NB4 (cell line): Measurements from ENCODE around the gene DMGDH.

ENCODE experiments used
- CTCF ChIP-seq: IDR thresholded peaks from one replicate; pipeline ENCODE4 v1.5.1; 2012; ENCODE audit warnings: low read depth, low read length
- MAX ChIP-seq: IDR thresholded peaks from 2 replicates; pipeline ENCODE4 v1.6.1; 2011; ENCODE audit warnings: low read depth, low read length
- MYC ChIP-seq: IDR thresholded peaks from 2 replicates; pipeline ENCODE4 v1.6.1; 2011; ENCODE audit warnings: low read depth, low read length
- POLR2A ChIP-seq: IDR thresholded peaks from 2 replicates; pipeline ENCODE4 v1.6.1; 2011; ENCODE audit warnings: mild to moderate bottlenecking; ENCODE audit not compliant: insufficient read length; ENCODE audit errors: extremely low read depth

DNA sequence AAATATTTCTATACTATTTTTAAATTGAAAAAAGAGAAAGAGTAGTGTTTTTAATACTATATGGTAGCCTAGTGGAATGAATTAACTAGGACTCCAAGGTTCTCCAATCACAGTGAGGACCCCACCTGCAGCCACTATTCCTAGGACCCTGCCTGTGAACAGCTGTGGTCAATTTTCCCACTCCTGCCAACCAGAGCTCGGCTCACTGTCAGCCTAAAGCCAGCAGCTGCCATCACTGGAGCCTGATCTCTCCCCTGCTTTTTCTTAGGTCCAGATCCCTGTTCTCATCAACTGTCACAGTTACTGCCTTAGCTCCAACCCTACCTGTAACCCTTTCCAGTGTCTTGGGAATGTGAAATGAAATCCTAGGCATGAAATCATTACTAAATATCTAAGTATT, 109.7 kb downstream of the DMGDH start:
- TF ChIP-seq POLR2A (no peak), CTCF (no peak), MYC (no peak), MAX (no peak)
